Activated CD4-positive, alpha-beta memory T cell treated with anti-CD3 and anti-CD28 coated beads, Interleukin-2, amount 10 ng/mL, durations not matched to agents 7 days and 5 days (primary cell): ENCODE data around the gene CDC42SE1. TPM values are rescaled to one million over a fixed set of nuclear protein-coding genes. Genes with fewer than 3 reads are reported as not detected.
A peak's percentile ranks its signal among the peaks of the same experiment; 100 is the strongest.

Experiments
- CTCF ChIA-PET: fragments of 350-600 bp; sonication (Branson Sonifier 250); formaldehyde crosslinking; loops from one replicate; lab custom pipeline; 2021; ENCODE audit warnings: antibody characterized with exemption, inconsistent platforms; lab: Charles Lee
- POLR2A ChIA-PET: fragments of 350-600 bp; sonication (Branson Sonifier 250); formaldehyde crosslinking; loops from one replicate; lab custom pipeline; 2021; ENCODE audit warnings: antibody characterized with exemption; lab: Charles Lee
- DNase-seq: peaks from one replicate; pipeline ENCODE4 v3.0.0-alpha.2; 2020
- H3K27ac Mint-ChIP-seq: one replicate; pipeline ENCODE4 v1.8.0; 2021; ENCODE audit warnings: mild to moderate bottlenecking, mixed read lengths
- H3K27me3 Mint-ChIP-seq: one replicate; pipeline ENCODE4 v1.8.0; 2021; ENCODE audit warnings: mixed read lengths
- H3K36me3 Mint-ChIP-seq: one replicate; pipeline ENCODE4 v1.8.0; 2021; ENCODE audit warnings: low read depth, mixed read lengths
- H3K4me1 Mint-ChIP-seq: one replicate; pipeline ENCODE4 v1.8.0; 2021; ENCODE audit warnings: mixed read lengths
- H3K4me3 Mint-ChIP-seq: one replicate; pipeline ENCODE4 v1.8.0; 2021; ENCODE audit warnings: mild to moderate bottlenecking, mixed read lengths
- H3K9me3 Mint-ChIP-seq: one replicate; pipeline ENCODE4 v1.8.0; 2021; ENCODE audit warnings: mixed read lengths
- total RNA-seq, 2 experiments: library from RNA; stranded (reverse); gene quantifications; one replicate each; pipeline ENCODE4 v1.2.3, GENCODE V29; 2021

CDC42SE1 gene
- total RNA-seq, 2 experiments from 2014 or later, result 345 to 347 TPM

- no peak overlapping the region for H3K27ac Mint-ChIP-seq
- H3K36me3 Mint-ChIP-seq, result peaks cover 31% of the 10 kb centered on the region
- peaks cover 6% of the 10 kb centered on the region for H3K4me1 Mint-ChIP-seq
- ChIA-PET CTCF (interaction anchor here (0.7 to 2.9 kb wide), 5 partner anchors 17 to 130 kb away, joined by 3 to 51 read pairs (median 5); partner anchors contain the start of genes CDC42SE1 and TNFAIP8L2), POLR2A (interaction anchor here (0.7 kb wide), 1 partner anchor 96 kb away, joined by 3 read pairs; no protein-coding TSS in a partner anchor)
- H3K27me3 Mint-ChIP-seq, result no peaks in the 10 kb centered on the region
- H3K9me3 Mint-ChIP-seq, result no peaks in the 10 kb centered on the region
- no peak for DNase-seq
- H3K4me3 Mint-ChIP-seq, result no peak overlapping the region
Observed at GRCh38 chr1:151026460-151026859, 33.0 kb downstream of the CDC42SE1 start.

GRCh38 chr1:151024540-151025146 is 34.8 kb downstream of the CDC42SE1 start:
- peak overlapping the region; percentile 62 for H3K27ac Mint-ChIP-seq
- H3K4me3 Mint-ChIP-seq, result peak overlapping the region; percentile 18

GRCh38 chr1:151013518-151013917 is 45.9 kb downstream of the CDC42SE1 start:
- no peak for DNase-seq
- Mint-ChIP-seq H3K27me3 (no peaks in the 10 kb centered on the region), H3K9me3 (no peaks in the 10 kb centered on the region), H3K4me1 (peaks cover 29% of the 10 kb centered on the region), H3K4me3 (no peak overlapping the region), H3K36me3 (peaks cover 5% of the 10 kb centered on the region), H3K27ac (no peak overlapping the region)
- ChIA-PET POLR2A (no interaction called here), CTCF (interaction anchor here (1.1 kb wide), 1 partner anchor 38 kb away, joined by 3 read pairs; no protein-coding TSS in a partner anchor)

More at GRCh38 chr1:151024540-151025146, 34.8 kb downstream of the CDC42SE1 start:
- H3K9me3 Mint-ChIP-seq, result no peaks in the 10 kb centered on the region
- H3K27me3 Mint-ChIP-seq, result no peaks in the 10 kb centered on the region
- CTCF ChIA-PET, result interaction anchor here (0.6 to 2.9 kb wide), 36 partner anchors 12 to 276 kb away, joined by 3 to 51 read pairs (median 4); partner anchors contain the start of genes BNIPL, C1orf56, CDC42SE1 and GABPB2
- peaks cover 6% of the 10 kb centered on the region for H3K4me1 Mint-ChIP-seq
- POLR2A ChIA-PET, result interaction anchor here (0.6 to 2.6 kb wide), 11 partner anchors 16 to 142 kb away, joined by 3 to 15 read pairs (median 5); partner anchors contain the start of genes C1orf56, CDC42SE1, GABPB2 and LYSMD1
- H3K36me3 Mint-ChIP-seq, result peaks cover 25% of the 10 kb centered on the region
- peak; percentile 87 for DNase-seq

GRCh38 chr1:151012684-151013471 is 46.5 kb downstream of the CDC42SE1 start:
- Mint-ChIP-seq H3K4me3 (no peak overlapping the region), H3K27ac (no peak overlapping the region), H3K27me3 (no peaks in the 10 kb centered on the region), H3K36me3 (peaks cover 3% of the 10 kb centered on the region), H3K4me1 (peaks cover 34% of the 10 kb centered on the region), H3K9me3 (no peaks in the 10 kb centered on the region)
- ChIA-PET CTCF (no interaction called here), POLR2A (interaction anchor here (2.0 kb wide), 1 partner anchor 35 kb away, joined by 6 read pairs; the partner anchor contains the start of gene C1orf56)
- DNase-seq, result no peak

- DNase-seq, result no peak
- H3K36me3 Mint-ChIP-seq, result peaks cover 3% of the 10 kb centered on the region
- H3K27ac Mint-ChIP-seq, result no peak overlapping the region
- ChIA-PET CTCF (interaction anchor here (0.9 kb wide), 1 partner anchor 22 kb away, joined by 3 read pairs; no protein-coding TSS in a partner anchor), POLR2A (interaction anchor here (1.0 to 2.0 kb wide), 3 partner anchors 35 to 146 kb away, joined by 3 to 6 read pairs (median 4); partner anchors contain the start of genes C1orf56 and TNFAIP8L2)
- no peaks in the 10 kb centered on the region for H3K27me3 Mint-ChIP-seq
- no peaks in the 10 kb centered on the region for H3K9me3 Mint-ChIP-seq
- peaks cover 50% of the 10 kb centered on the region for H3K4me1 Mint-ChIP-seq
- no peak overlapping the region for H3K4me3 Mint-ChIP-seq
Observed at GRCh38 chr1:151011154-151011850, 48.1 kb downstream of the CDC42SE1 start.

- H3K4me3 Mint-ChIP-seq, result no peak overlapping the region
- H3K27me3 Mint-ChIP-seq, result no peaks in the 10 kb centered on the region
- no peaks in the 10 kb centered on the region for H3K9me3 Mint-ChIP-seq
- ChIA-PET CTCF (interaction anchor here (0.7 to 2.0 kb wide), 3 partner anchors 14 to 326 kb away, joined by 3 to 5 read pairs (median 3); partner anchors contain the start of gene CDC42SE1), POLR2A (interaction anchor here (1.4 kb wide), 1 partner anchor 36 kb away, joined by 3 read pairs; no protein-coding TSS in a partner anchor)
- H3K27ac Mint-ChIP-seq, result no peak overlapping the region
- peaks cover 3% of the 10 kb centered on the region for H3K36me3 Mint-ChIP-seq
- H3K4me1 Mint-ChIP-seq, result peaks cover 60% of the 10 kb centered on the region
- no peak for DNase-seq
Observed at GRCh38 chr1:151010346-151010726, 49.1 kb downstream of the CDC42SE1 start.

GRCh38 chr1:151009674-151010345 is 49.6 kb downstream of the CDC42SE1 start:
- ChIA-PET CTCF (interaction anchor here (0.7 to 2.0 kb wide), 4 partner anchors 14 to 326 kb away, joined by 3 to 6 read pairs (median 4); partner anchors contain the start of gene CDC42SE1), POLR2A (interaction anchor here (0.7 to 1.9 kb wide), 5 partner anchors 15 to 61 kb away, joined by 3 to 7 read pairs (median 4); partner anchors contain the start of genes C1orf56 and GABPB2)
- peaks cover 62% of the 10 kb centered on the region for H3K4me1 Mint-ChIP-seq
- peak overlapping the region; percentile 93 for H3K4me3 Mint-ChIP-seq
- no peak overlapping the region for H3K27ac Mint-ChIP-seq
- no peaks in the 10 kb centered on the region for H3K27me3 Mint-ChIP-seq
- DNase-seq, result no peak
- peaks cover 3% of the 10 kb centered on the region for H3K36me3 Mint-ChIP-seq
- H3K9me3 Mint-ChIP-seq, result no peaks in the 10 kb centered on the region

GRCh38 chr1:151009206-151009587 is 50.2 kb downstream of the CDC42SE1 start:
- Mint-ChIP-seq H3K27ac (peak overlapping the region; percentile 83), H3K27me3 (no peaks in the 10 kb centered on the region), H3K4me3 (peak overlapping the region; percentile 93), H3K4me1 (peaks cover 66% of the 10 kb centered on the region), H3K36me3 (peaks cover 3% of the 10 kb centered on the region), H3K9me3 (no peaks in the 10 kb centered on the region)
- CTCF ChIA-PET, result interaction anchor here (1.9 to 2.0 kb wide), 2 partner anchors 13 to 15 kb away, joined by 5 to 6 read pairs; no protein-coding TSS in a partner anchor
- POLR2A ChIA-PET, result interaction anchor here (0.7 to 1.9 kb wide), 4 partner anchors 15 to 61 kb away, joined by 3 to 7 read pairs (median 6); partner anchors contain the start of genes C1orf56 and GABPB2
- no peak for DNase-seq

GRCh38 chr1:151008244-151009205 is 50.9 kb downstream of the CDC42SE1 start, which contains the start of gene PRUNE1:
TSS of gene PRUNE1 (plus strand) at chr1:151008449. CDS start at chr1:151008633, 184 bp downstream.
- Mint-ChIP-seq H3K36me3 (peaks cover 3% of the 10 kb centered on the region), H3K9me3 (no peaks in the 10 kb centered on the region), H3K4me1 (peaks cover 73% of the 10 kb centered on the region), H3K4me3 (peak within 1 kb of the TSS; percentile 93), H3K27ac (peak within 1 kb of the TSS; percentile 83), H3K27me3 (no peaks in the 10 kb centered on the region)
- CTCF ChIA-PET, result interaction anchor here (1.9 to 2.0 kb wide), 2 partner anchors 12 to 16 kb away, joined by 5 to 6 read pairs; no protein-coding TSS in a partner anchor
- DNase-seq, result peak; percentile 96
- POLR2A ChIA-PET, result interaction anchor here (1.0 to 1.9 kb wide), 4 partner anchors 16 to 148 kb away, joined by 3 to 7 read pairs (median 6); partner anchors contain the start of genes GABPB2 and TNFAIP8L2

- DNase-seq, result no peak
- ChIA-PET CTCF (interaction anchor here (1.9 kb wide), 1 partner anchor 17 kb away, joined by 6 read pairs; no protein-coding TSS in a partner anchor), POLR2A (interaction anchor here (1.0 to 3.4 kb wide), 7 partner anchors 11 to 442 kb away, joined by 3 to 35 read pairs (median 7); partner anchors contain the start of genes C1orf56, CDC42SE1, CERS2 and MLLT11)
- Mint-ChIP-seq H3K36me3 (peaks cover 3% of the 10 kb centered on the region), H3K27ac (peak overlapping the region; percentile 83), H3K27me3 (no peaks in the 10 kb centered on the region), H3K4me1 (peaks cover 79% of the 10 kb centered on the region), H3K9me3 (no peaks in the 10 kb centered on the region), H3K4me3 (peak overlapping the region; percentile 93)
Observed at GRCh38 chr1:151007853-151008243, 51.6 kb downstream of the CDC42SE1 start.
